ENCODE measurements around the gene ARID1B. TPM values are rescaled to one million over a fixed set of nuclear protein-coding genes. Genes with fewer than 3 reads are reported as not detected.

Gene ARID1B
- total RNA-seq, 1 donor from 2014 or later: 16.3 TPM

GRCh38 chr6:157068691-157069324 is 291.6 kb downstream of the ARID1B start:
- Histone ChIP-seq H3K4me3 (ENCODE audit: low read depth, low read length) (no peak overlapping the region), H3K36me3 (ENCODE audit: control insufficient read depth, insufficient read depth, low read length) (no peaks in the 10 kb centered on the region), H3K27me3 (ENCODE audit: control insufficient read depth, insufficient read depth, low read length) (no peaks in the 10 kb centered on the region)
- DNase-seq (ENCODE audit: low read depth): peak; percentile 51
- no peak for TF ChIP-seq CTCF (IDR thresholded peaks at IDR 0.05; ENCODE audit: insufficient read depth, low read length, severe bottlenecking)
- no peak for FAIRE-seq

- no peak for DNase-seq (ENCODE audit: low read depth)
- FAIRE-seq: no peak
- Histone ChIP-seq H3K27me3 (ENCODE audit: control insufficient read depth, insufficient read depth, low read length) (no peaks in the 10 kb centered on the region), H3K36me3 (ENCODE audit: control insufficient read depth, insufficient read depth, low read length) (no peaks in the 10 kb centered on the region), H3K4me3 (ENCODE audit: low read depth, low read length) (no peak overlapping the region)
- TF ChIP-seq CTCF (IDR thresholded peaks at IDR 0.05; ENCODE audit: insufficient read depth, low read length, severe bottlenecking): no peak
Measured at GRCh38 chr6:157069585-157069984, 292.4 kb downstream of the ARID1B start.

GRCh38 chr6:157070403-157071107 is 293.4 kb downstream of the ARID1B start:
- Histone ChIP-seq H3K27me3 (ENCODE audit: control insufficient read depth, insufficient read depth, low read length) (no peaks in the 10 kb centered on the region), H3K4me3 (ENCODE audit: low read depth, low read length) (no peak overlapping the region), H3K36me3 (ENCODE audit: control insufficient read depth, insufficient read depth, low read length) (no peaks in the 10 kb centered on the region)
- DNase-seq (ENCODE audit: low read depth) (no peak), FAIRE-seq (no peak)
- TF ChIP-seq CTCF (IDR thresholded peaks at IDR 0.05; ENCODE audit: insufficient read depth, low read length, severe bottlenecking): no peak

- no peaks in the 10 kb centered on the region for H3K36me3 ChIP-seq (ENCODE audit: control insufficient read depth, insufficient read depth, low read length)
- FAIRE-seq (no peak), DNase-seq (ENCODE audit: low read depth) (no peak)
- H3K4me3 ChIP-seq (ENCODE audit: low read depth, low read length): no peak overlapping the region
- no peaks in the 10 kb centered on the region for H3K27me3 ChIP-seq (ENCODE audit: control insufficient read depth, insufficient read depth, low read length)
- TF ChIP-seq CTCF (IDR thresholded peaks at IDR 0.05; ENCODE audit: insufficient read depth, low read length, severe bottlenecking): no peak
Measured at GRCh38 chr6:157072128-157072527, 294.9 kb downstream of the ARID1B start.

GRCh38 chr6:157073596-157073995 is 296.4 kb downstream of the ARID1B start:
- FAIRE-seq: no peak
- H3K27me3 ChIP-seq (ENCODE audit: control insufficient read depth, insufficient read depth, low read length): no peaks in the 10 kb centered on the region
- TF ChIP-seq CTCF (IDR thresholded peaks at IDR 0.05; ENCODE audit: insufficient read depth, low read length, severe bottlenecking): no peak
- no peak overlapping the region for H3K4me3 ChIP-seq (ENCODE audit: low read depth, low read length)
- DNase-seq (ENCODE audit: low read depth): no peak
- no peaks in the 10 kb centered on the region for H3K36me3 ChIP-seq (ENCODE audit: control insufficient read depth, insufficient read depth, low read length)
